Measurements from ENCODE around the gene ZDHHC11B. TPM values are rescaled to one million over a fixed set of nuclear protein-coding genes. Genes with fewer than 3 reads are reported as not detected.
A peak's percentile ranks its signal among the peaks of the same experiment; 100 is the strongest.
"Not testable (repeated sequence)": the region's sequence is repeated elsewhere in the genome, so short reads cannot be mapped to it uniquely, and the experiment has no call there.

The ZDHHC11B gene
- total RNA-seq, 2 experiments from 2014 or later = 0.59 TPM; not detected in 1

DNA sequence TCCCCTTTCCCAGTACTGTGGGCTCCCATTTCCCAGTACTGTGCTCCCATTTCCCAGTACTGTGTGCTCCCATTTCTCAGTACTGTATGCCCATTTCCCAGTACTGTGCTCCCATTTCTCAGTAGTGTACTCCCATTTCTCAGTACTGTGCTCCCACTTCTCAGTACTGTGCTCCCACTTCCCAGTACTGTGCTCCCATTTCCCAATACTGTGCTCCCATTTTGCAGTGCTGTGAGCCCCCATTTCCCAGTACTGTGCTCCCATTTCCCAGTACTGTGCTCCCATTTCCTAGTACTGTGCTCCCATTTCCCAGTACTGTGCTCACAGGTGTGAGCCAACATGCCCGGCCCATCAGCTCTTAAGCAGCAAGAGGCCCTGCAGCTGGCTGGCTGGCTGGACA is 11.3 kb upstream of the ZDHHC11B start:
- H3K27me3 Mint-ChIP-seq; H3K27ac Mint-ChIP-seq; H3K36me3 Mint-ChIP-seq (ENCODE audit: low read depth); H3K4me1 Mint-ChIP-seq (ENCODE audit: low read depth); H3K4me3 Mint-ChIP-seq; CTCF ChIA-PET; ATAC-seq; DNase-seq; POLR2A ChIA-PET; intact Hi-C loops (cut with micrococcal nuclease): not testable (repeated sequence)
- peaks cover 23% of the 10 kb centered on the region for H3K9me3 Mint-ChIP-seq

DNA sequence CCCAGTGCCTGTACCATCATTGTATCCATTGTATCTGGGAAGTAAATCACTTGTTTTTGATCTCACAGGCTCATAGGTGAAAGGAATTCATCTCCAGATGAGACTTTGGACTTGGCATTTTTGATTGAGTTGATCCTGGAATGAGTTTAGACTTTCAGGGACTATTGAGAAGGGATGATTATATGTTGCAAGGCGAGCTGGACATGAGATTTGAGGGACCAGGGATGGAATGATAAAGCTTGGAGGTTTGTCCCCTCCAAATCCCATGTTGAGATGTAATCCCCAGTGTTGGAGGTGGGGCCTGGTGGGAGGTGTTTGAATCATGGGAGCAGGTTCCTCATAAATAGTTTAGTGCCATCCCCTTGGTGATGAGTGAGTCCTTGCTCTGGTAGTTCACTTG is 10.4 kb upstream of the ZDHHC11B start:
- ATAC-seq; H3K27ac Mint-ChIP-seq; intact Hi-C loops (cut with micrococcal nuclease); H3K36me3 Mint-ChIP-seq (ENCODE audit: low read depth); DNase-seq; CTCF ChIA-PET; POLR2A ChIA-PET; H3K4me3 Mint-ChIP-seq; H3K4me1 Mint-ChIP-seq (ENCODE audit: low read depth); H3K27me3 Mint-ChIP-seq: not testable (repeated sequence)
- peaks cover 29% of the 10 kb centered on the region for H3K9me3 Mint-ChIP-seq

GRCh38 chr5:788703-789102 is 4.2 kb upstream of the ZDHHC11B start:
- H3K27me3 Mint-ChIP-seq; H3K4me3 Mint-ChIP-seq; DNase-seq; H3K36me3 Mint-ChIP-seq (ENCODE audit: low read depth); H3K27ac Mint-ChIP-seq; POLR2A ChIA-PET; ATAC-seq; H3K4me1 Mint-ChIP-seq (ENCODE audit: low read depth); CTCF ChIA-PET; intact Hi-C loops (cut with micrococcal nuclease): not testable (repeated sequence)
- peaks cover 21% of the 10 kb centered on the region for H3K9me3 Mint-ChIP-seq

DNA sequence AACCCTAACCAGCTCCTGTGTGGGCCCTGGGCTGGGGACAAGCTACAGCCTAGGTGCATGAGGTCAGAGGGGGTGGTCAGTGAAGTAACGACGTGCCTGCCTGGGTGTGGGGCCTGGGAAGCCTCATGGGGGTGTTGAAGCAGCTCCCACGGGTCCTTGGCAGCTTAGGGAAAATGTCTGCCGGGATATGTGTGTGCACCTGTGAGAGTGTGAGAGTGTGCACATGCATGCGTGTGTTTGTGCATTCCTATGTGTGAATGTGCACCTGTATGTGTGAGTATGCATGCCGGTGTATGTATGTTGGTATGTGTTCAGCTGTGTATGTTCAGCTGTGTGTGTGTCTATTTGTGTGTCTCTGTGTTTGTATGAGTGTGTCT is 3.3 kb upstream of the ZDHHC11B start:
- peaks cover 14% of the 10 kb centered on the region for H3K9me3 Mint-ChIP-seq
- H3K4me3 Mint-ChIP-seq; POLR2A ChIA-PET; intact Hi-C loops (cut with micrococcal nuclease); H3K4me1 Mint-ChIP-seq (ENCODE audit: low read depth); DNase-seq; H3K27me3 Mint-ChIP-seq; ATAC-seq; CTCF ChIA-PET; H3K36me3 Mint-ChIP-seq (ENCODE audit: low read depth); H3K27ac Mint-ChIP-seq: not testable (repeated sequence)

DNA sequence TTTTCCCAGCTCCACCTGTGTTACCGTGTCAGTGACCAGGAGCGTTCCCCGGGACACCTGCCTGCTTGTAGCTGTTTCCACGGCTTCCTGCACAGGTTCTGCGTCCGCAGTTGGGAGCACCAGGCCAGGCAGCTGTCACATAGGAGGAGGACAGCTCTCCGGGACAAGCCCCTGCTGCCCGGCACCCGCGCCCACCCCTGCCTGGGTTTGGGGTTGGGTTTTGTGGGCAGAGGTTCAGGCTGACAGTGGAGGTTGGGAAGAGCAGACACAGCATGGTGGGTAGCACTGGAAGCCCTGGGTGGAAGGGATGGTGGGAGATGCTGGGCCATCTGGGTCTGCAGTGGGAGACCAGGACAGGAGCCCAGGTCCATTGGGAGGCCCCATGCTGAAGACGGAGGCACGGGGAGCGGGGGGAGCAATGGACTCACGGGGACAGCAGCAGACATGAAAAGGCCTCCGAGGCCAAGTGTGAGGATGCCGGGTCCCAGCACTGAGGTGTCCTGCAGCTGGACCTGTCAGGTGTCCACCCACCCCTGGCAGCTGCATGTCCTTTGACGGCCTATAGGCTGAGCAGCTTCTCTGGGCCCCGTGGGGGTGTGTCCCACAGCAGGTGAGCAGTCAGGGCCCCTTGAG is 2.8 kb upstream of the ZDHHC11B start:
- H3K27ac Mint-ChIP-seq; ATAC-seq; DNase-seq; intact Hi-C loops (cut with micrococcal nuclease); H3K36me3 Mint-ChIP-seq (ENCODE audit: low read depth); H3K4me3 Mint-ChIP-seq; H3K27me3 Mint-ChIP-seq; H3K4me1 Mint-ChIP-seq (ENCODE audit: low read depth); CTCF ChIA-PET; POLR2A ChIA-PET: not testable (repeated sequence)
- peaks cover 14% of the 10 kb centered on the region for H3K9me3 Mint-ChIP-seq

- H3K9me3 Mint-ChIP-seq; H3K27ac Mint-ChIP-seq; CTCF ChIA-PET; H3K36me3 Mint-ChIP-seq (ENCODE audit: low read depth); H3K4me1 Mint-ChIP-seq (ENCODE audit: low read depth); POLR2A ChIA-PET; H3K27me3 Mint-ChIP-seq; DNase-seq; intact Hi-C loops (cut with micrococcal nuclease): not testable (repeated sequence)
- peak overlapping the region; percentile 64 for H3K4me3 Mint-ChIP-seq
- peak; percentile 28 for ATAC-seq
Observed at GRCh38 chr5:785181-785705, 714 bp upstream of the ZDHHC11B start.

GRCh38 chr5:783881-784427 is 575 bp downstream of the ZDHHC11B start:
- DNase-seq = peak; percentile 14
- H3K27me3 Mint-ChIP-seq; intact Hi-C loops (cut with micrococcal nuclease); H3K27ac Mint-ChIP-seq; H3K36me3 Mint-ChIP-seq (ENCODE audit: low read depth); H3K4me1 Mint-ChIP-seq (ENCODE audit: low read depth); H3K9me3 Mint-ChIP-seq; POLR2A ChIA-PET; CTCF ChIA-PET: not testable (repeated sequence)
- peak; percentile 3 for ATAC-seq
- peak overlapping the region; percentile 15 for H3K4me3 Mint-ChIP-seq

DNA sequence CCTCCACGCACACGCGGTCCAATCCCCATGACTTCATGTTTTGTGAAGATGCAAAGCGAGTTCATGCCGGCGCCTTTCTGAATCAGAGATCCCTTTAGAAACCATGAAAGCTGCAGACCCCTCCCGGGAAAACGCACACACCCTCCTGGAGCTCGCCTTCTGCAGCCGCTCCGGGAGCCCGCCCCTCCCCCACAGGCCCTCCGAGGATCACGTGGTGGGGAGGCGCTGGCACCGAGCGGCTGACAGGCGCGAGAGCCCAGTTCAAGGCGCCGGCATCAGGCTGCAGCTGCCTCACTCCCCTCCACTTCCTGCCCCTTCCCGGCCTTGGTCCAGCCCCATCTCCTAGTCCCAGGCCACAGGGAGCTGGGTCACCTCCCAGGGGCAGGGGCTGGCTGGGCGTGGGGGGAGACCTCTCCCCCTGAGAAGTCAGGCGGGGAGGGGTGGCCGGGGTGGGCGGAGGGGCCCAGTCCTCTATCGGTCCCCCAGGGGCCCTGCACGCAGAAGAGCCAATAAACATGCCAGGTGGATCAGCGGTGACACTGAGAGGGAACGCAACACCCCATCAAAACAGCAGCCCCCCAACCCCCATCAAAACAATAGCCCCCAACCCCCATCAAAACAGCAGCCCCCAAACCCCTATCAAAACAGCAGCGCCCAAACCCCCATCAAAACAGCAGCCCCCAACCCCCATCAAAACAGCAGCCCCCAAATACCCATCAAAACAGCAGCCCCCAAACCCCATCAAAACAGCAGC is 1.3 kb downstream of the ZDHHC11B start:
- H3K4me3 Mint-ChIP-seq; POLR2A ChIA-PET; H3K27me3 Mint-ChIP-seq; H3K4me1 Mint-ChIP-seq (ENCODE audit: low read depth); intact Hi-C loops (cut with micrococcal nuclease); H3K27ac Mint-ChIP-seq; H3K36me3 Mint-ChIP-seq (ENCODE audit: low read depth); CTCF ChIA-PET; H3K9me3 Mint-ChIP-seq: not testable (repeated sequence)
- DNase-seq (peak; percentile 41), ATAC-seq (peak; percentile 51)

DNA sequence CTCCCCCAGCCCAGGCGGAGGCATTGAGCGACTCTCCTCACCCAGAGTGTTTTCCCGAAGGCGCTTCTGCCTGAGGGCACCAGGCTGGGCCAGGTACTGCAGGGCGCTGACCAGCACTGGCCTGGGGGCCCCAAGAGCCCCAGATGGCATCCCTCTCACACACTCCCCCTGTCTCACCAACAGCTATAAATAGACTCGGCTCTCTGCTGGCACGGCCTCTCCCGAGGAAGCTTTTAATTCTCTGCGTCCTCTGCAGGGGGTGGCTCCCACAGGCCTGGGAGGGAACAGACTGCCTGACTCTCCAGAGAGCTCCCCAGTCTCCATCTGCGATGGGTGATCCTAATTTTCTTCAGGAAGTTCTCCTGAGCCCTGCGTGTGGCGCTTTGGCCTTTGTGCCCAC is 2.2 kb downstream of the ZDHHC11B start:
- intact Hi-C loops (cut with micrococcal nuclease); H3K27me3 Mint-ChIP-seq; H3K36me3 Mint-ChIP-seq (ENCODE audit: low read depth); POLR2A ChIA-PET; DNase-seq; ATAC-seq; H3K4me1 Mint-ChIP-seq (ENCODE audit: low read depth); CTCF ChIA-PET; H3K9me3 Mint-ChIP-seq; H3K4me3 Mint-ChIP-seq; H3K27ac Mint-ChIP-seq: not testable (repeated sequence)

DNA sequence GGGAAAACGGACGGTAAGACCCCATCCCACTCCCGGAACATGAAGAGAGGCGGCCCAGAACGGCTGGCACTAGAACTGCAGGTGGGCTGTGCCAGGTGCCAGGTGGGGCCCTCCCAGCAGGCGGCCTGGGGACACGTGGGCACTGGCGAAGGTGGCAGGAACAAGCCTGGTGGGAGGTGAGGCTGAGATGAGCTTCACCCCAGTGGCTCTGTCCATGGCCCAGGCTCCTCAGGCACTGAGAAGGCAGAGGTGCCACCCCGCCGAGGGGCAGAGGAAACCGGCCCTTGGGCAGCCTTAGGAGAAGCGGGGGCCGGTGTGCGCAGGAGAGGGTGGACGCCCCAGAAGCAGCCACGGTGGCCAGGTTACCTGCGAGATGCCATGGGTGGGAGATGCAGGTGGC is 4.0 kb downstream of the ZDHHC11B start:
- H3K27ac Mint-ChIP-seq; H3K9me3 Mint-ChIP-seq; H3K4me3 Mint-ChIP-seq; intact Hi-C loops (cut with micrococcal nuclease); DNase-seq; CTCF ChIA-PET; H3K4me1 Mint-ChIP-seq (ENCODE audit: low read depth); H3K27me3 Mint-ChIP-seq; POLR2A ChIA-PET; ATAC-seq; H3K36me3 Mint-ChIP-seq (ENCODE audit: low read depth): not testable (repeated sequence)

GRCh38 chr5:778967-779366 is 5.6 kb downstream of the ZDHHC11B start:
- DNase-seq; H3K4me1 Mint-ChIP-seq (ENCODE audit: low read depth); ATAC-seq; intact Hi-C loops (cut with micrococcal nuclease); POLR2A ChIA-PET; H3K36me3 Mint-ChIP-seq (ENCODE audit: low read depth); H3K27me3 Mint-ChIP-seq; H3K4me3 Mint-ChIP-seq; H3K27ac Mint-ChIP-seq; H3K9me3 Mint-ChIP-seq; CTCF ChIA-PET: not testable (repeated sequence)

- intact Hi-C loops (cut with micrococcal nuclease); ATAC-seq; H3K9me3 Mint-ChIP-seq; DNase-seq; H3K27me3 Mint-ChIP-seq; POLR2A ChIA-PET; H3K36me3 Mint-ChIP-seq (ENCODE audit: low read depth); CTCF ChIA-PET; H3K4me3 Mint-ChIP-seq; H3K27ac Mint-ChIP-seq; H3K4me1 Mint-ChIP-seq (ENCODE audit: low read depth): not testable (repeated sequence)
Observed at GRCh38 chr5:778421-778820, 6.1 kb downstream of the ZDHHC11B start.

Data from activated CD8-positive, alpha-beta T cell treated with anti-CD3 and anti-CD28 coated beads for 36 hours (primary cell).